ENCODE measurements around the gene RBM44.

Gene RBM44

GRCh38 chr2:237815637-237816036, 17.1 kb downstream of the RBM44 start:
- TF ChIP-seq CTCF (conservative IDR thresholded peaks at IDR 0.05; ENCODE audit: low read depth, low read length), result no peak
- no peak for DNase-seq (ENCODE audit: low read depth)
- no peak overlapping the region for H3K4me3 ChIP-seq (ENCODE audit: low read depth, low read length)

GRCh38 chr2:237816531-237816930, 18.0 kb downstream of the RBM44 start:
- H3K4me3 ChIP-seq (ENCODE audit: low read depth, low read length), result no peak overlapping the region
- DNase-seq (ENCODE audit: low read depth), result no peak
- no peak for TF ChIP-seq CTCF (conservative IDR thresholded peaks at IDR 0.05; ENCODE audit: low read depth, low read length)

GRCh38 chr2:237818066-237818473, 19.5 kb downstream of the RBM44 start:
- no peak overlapping the region for H3K4me3 ChIP-seq (ENCODE audit: low read depth, low read length)
- TF ChIP-seq CTCF (conservative IDR thresholded peaks at IDR 0.05; ENCODE audit: low read depth, low read length), result no peak
- peak; percentile 69 for DNase-seq (ENCODE audit: low read depth)

GRCh38 chr2:237819231-237819630, 20.7 kb downstream of the RBM44 start:
- DNase-seq (ENCODE audit: low read depth), result peak; percentile 11
- TF ChIP-seq CTCF (conservative IDR thresholded peaks at IDR 0.05; ENCODE audit: low read depth, low read length), result no peak
- no peak overlapping the region for H3K4me3 ChIP-seq (ENCODE audit: low read depth, low read length)

- TF ChIP-seq CTCF (conservative IDR thresholded peaks at IDR 0.05; ENCODE audit: low read depth, low read length), result no peak
- DNase-seq (ENCODE audit: low read depth), result no peak
- H3K4me3 ChIP-seq (ENCODE audit: low read depth, low read length), result no peak overlapping the region
These were observed 21.8 kb downstream of the RBM44 start for GRCh38 chr2:237820421-237820820.

GRCh38 chr2:237823544-237823943, 25.0 kb downstream of the RBM44 start:
- TF ChIP-seq CTCF (conservative IDR thresholded peaks at IDR 0.05; ENCODE audit: low read depth, low read length), result no peak
- no peak overlapping the region for H3K4me3 ChIP-seq (ENCODE audit: low read depth, low read length)

GRCh38 chr2:237824085-237824484, 25.5 kb downstream of the RBM44 start:
- no peak for DNase-seq (ENCODE audit: low read depth)
- H3K4me3 ChIP-seq (ENCODE audit: low read depth, low read length), result no peak overlapping the region
- no peak for TF ChIP-seq CTCF (conservative IDR thresholded peaks at IDR 0.05; ENCODE audit: low read depth, low read length)

More at GRCh38 chr2:237823544-237823943, 25.0 kb downstream of the RBM44 start:
- DNase-seq (ENCODE audit: low read depth), result no peak

Data from choroid plexus epithelial cell (primary cell).